ENCODE measurements around the gene GPRC5B. TPM values are rescaled to one million over a fixed set of nuclear protein-coding genes. Genes with fewer than 3 reads are reported as not detected.
A peak's percentile ranks its signal among the peaks of the same experiment; 100 is the strongest.

GPRC5B gene
- total RNA-seq, 1 experiment from 2014 or later: 43.6 TPM

GRCh38 chr16:19854543-19854876 lies 30.1 kb downstream of the GPRC5B start:
- in situ Hi-C loops (cut with HindIII; ENCODE audit: low pct_unique_long_range_greater_than_20kb, low sequenced_read_pairs): no loop called here
- DNase-seq (ENCODE audit: low read depth): no peak

GRCh38 chr16:19853742-19854542 lies 30.7 kb downstream of the GPRC5B start:
- in situ Hi-C loops (cut with HindIII; ENCODE audit: low pct_unique_long_range_greater_than_20kb, low sequenced_read_pairs): no loop called here
- DNase-seq (ENCODE audit: low read depth): peak; percentile 58

GRCh38 chr16:19853132-19853741 lies 31.4 kb downstream of the GPRC5B start:
- DNase-seq (ENCODE audit: low read depth): no peak
- in situ Hi-C loops (cut with HindIII; ENCODE audit: low pct_unique_long_range_greater_than_20kb, low sequenced_read_pairs): no loop called here

GRCh38 chr16:19851476-19851875 lies 33.2 kb downstream of the GPRC5B start:
- DNase-seq (ENCODE audit: low read depth): no peak

GRCh38 chr16:19850131-19850817 lies 34.4 kb downstream of the GPRC5B start:
- in situ Hi-C loops (cut with HindIII; ENCODE audit: low pct_unique_long_range_greater_than_20kb, low sequenced_read_pairs): no loop called here

More at GRCh38 chr16:19851476-19851875, 33.2 kb downstream of the GPRC5B start:
- in situ Hi-C loops (cut with HindIII; ENCODE audit: low pct_unique_long_range_greater_than_20kb, low sequenced_read_pairs): no loop called here

GRCh38 chr16:19848756-19849155 lies 35.9 kb downstream of the GPRC5B start:
- in situ Hi-C loops (cut with HindIII; ENCODE audit: low pct_unique_long_range_greater_than_20kb, low sequenced_read_pairs): no loop called here
- DNase-seq (ENCODE audit: low read depth): no peak

More at GRCh38 chr16:19850131-19850817, 34.4 kb downstream of the GPRC5B start:
- no peak for DNase-seq (ENCODE audit: low read depth)

GRCh38 chr16:19846436-19846835 lies 38.2 kb downstream of the GPRC5B start:
- no peak for DNase-seq (ENCODE audit: low read depth)
- in situ Hi-C loops (cut with HindIII; ENCODE audit: low pct_unique_long_range_greater_than_20kb, low sequenced_read_pairs): no loop called here

- in situ Hi-C loops (cut with HindIII; ENCODE audit: low pct_unique_long_range_greater_than_20kb, low sequenced_read_pairs): no loop called here
- DNase-seq (ENCODE audit: low read depth): peak; percentile 79
These were observed 39.6 kb downstream of the GPRC5B start for GRCh38 chr16:19844945-19845641.

- in situ Hi-C loops (cut with HindIII; ENCODE audit: low pct_unique_long_range_greater_than_20kb, low sequenced_read_pairs): no loop called here
- no peak for DNase-seq (ENCODE audit: low read depth)
These were observed 41.3 kb downstream of the GPRC5B start for GRCh38 chr16:19843371-19843770.

- in situ Hi-C loops (cut with HindIII; ENCODE audit: low pct_unique_long_range_greater_than_20kb, low sequenced_read_pairs): no loop called here
- DNase-seq (ENCODE audit: low read depth): no peak
These were observed 42.1 kb downstream of the GPRC5B start for GRCh38 chr16:19842426-19843157.

- in situ Hi-C loops (cut with HindIII; ENCODE audit: low pct_unique_long_range_greater_than_20kb, low sequenced_read_pairs): no loop called here
- DNase-seq (ENCODE audit: low read depth): no peak
These were observed 43.5 kb downstream of the GPRC5B start for GRCh38 chr16:19841184-19841583.

- in situ Hi-C loops (cut with HindIII; ENCODE audit: low pct_unique_long_range_greater_than_20kb, low sequenced_read_pairs): no loop called here
- DNase-seq (ENCODE audit: low read depth): no peak
These were observed 44.0 kb downstream of the GPRC5B start for GRCh38 chr16:19840524-19841110.

GRCh38 chr16:19837984-19838707 lies 46.5 kb downstream of the GPRC5B start:
- no peak for DNase-seq (ENCODE audit: low read depth)
- in situ Hi-C loops (cut with HindIII; ENCODE audit: low pct_unique_long_range_greater_than_20kb, low sequenced_read_pairs): no loop called here

- in situ Hi-C loops (cut with HindIII; ENCODE audit: low pct_unique_long_range_greater_than_20kb, low sequenced_read_pairs): no loop called here
- no peak for DNase-seq (ENCODE audit: low read depth)
These were observed 47.2 kb downstream of the GPRC5B start for GRCh38 chr16:19837331-19837980.

GRCh38 chr16:19835968-19836421 lies 48.7 kb downstream of the GPRC5B start:
- in situ Hi-C loops (cut with HindIII; ENCODE audit: low pct_unique_long_range_greater_than_20kb, low sequenced_read_pairs): no loop called here
- no peak for DNase-seq (ENCODE audit: low read depth)

GRCh38 chr16:19835196-19835595 lies 49.5 kb downstream of the GPRC5B start:
- DNase-seq (ENCODE audit: low read depth): no peak

GRCh38 chr16:19833581-19833980 lies 51.1 kb downstream of the GPRC5B start:
- no peak for DNase-seq (ENCODE audit: low read depth)
- in situ Hi-C loops (cut with HindIII; ENCODE audit: low pct_unique_long_range_greater_than_20kb, low sequenced_read_pairs): no loop called here

More at GRCh38 chr16:19835196-19835595, 49.5 kb downstream of the GPRC5B start:
- in situ Hi-C loops (cut with HindIII; ENCODE audit: low pct_unique_long_range_greater_than_20kb, low sequenced_read_pairs): no loop called here
